H9 (cell line): ENCODE measurements around the gene SEH1L. TPM values are rescaled to one million over a fixed set of nuclear protein-coding genes. Genes with fewer than 3 reads are reported as not detected.

ENCODE experiments used
- DNase-seq: peaks from one replicate; pipeline ENCODE4 v3.0.0-alpha.2; 2017
- H2AFZ ChIP-seq: one replicate; pipeline ENCODE4 v1.6.1; 2013; ENCODE audit warnings: mild to moderate bottlenecking, low read length, control low read depth, moderate library complexity
- H2AK5ac ChIP-seq: 2 replicates; pipeline ENCODE4 v1.6.1; 2013; ENCODE audit warnings: low read length, control low read depth, mixed read lengths; ENCODE audit not compliant: insufficient read length
- H2BK120ac ChIP-seq: one replicate; pipeline ENCODE4 v1.6.1; 2013; ENCODE audit warnings: low read depth, mild to moderate bottlenecking, low read length, control low read depth, inconsistent platforms; ENCODE audit not compliant: poor library complexity, severe bottlenecking
- H2BK12ac ChIP-seq: 2 replicates; pipeline ENCODE4 v1.6.1; 2013; ENCODE audit warnings: low read length, control low read depth, mixed read lengths, low read depth; ENCODE audit not compliant: insufficient read length
- H2BK15ac ChIP-seq: 2 replicates; pipeline ENCODE4 v1.6.1; 2013; ENCODE audit warnings: low read depth, low read length, control low read depth
- H2BK20ac ChIP-seq: one replicate; pipeline ENCODE4 v1.6.1; 2013; ENCODE audit warnings: low read depth, mild to moderate bottlenecking, low read length, control low read depth, inconsistent platforms; ENCODE audit not compliant: poor library complexity, severe bottlenecking
- H2BK5ac ChIP-seq: 2 replicates; pipeline ENCODE4 v1.6.1; 2013; ENCODE audit warnings: low read length, control low read depth, mixed read lengths; ENCODE audit not compliant: insufficient read length
- H3K14ac ChIP-seq: 2 replicates; pipeline ENCODE4 v1.6.1; 2013; ENCODE audit warnings: low read length, control low read depth; ENCODE audit not compliant: insufficient read depth
- H3K18ac ChIP-seq: 2 replicates; pipeline ENCODE4 v1.6.1; 2013; ENCODE audit warnings: low read depth, mild to moderate bottlenecking, mixed read lengths, low read length, control low read depth; ENCODE audit not compliant: insufficient read length
- H3K23ac ChIP-seq: 2 replicates; pipeline ENCODE4 v1.6.1; 2013; ENCODE audit warnings: low read length, control low read depth, mixed read lengths, low read depth; ENCODE audit not compliant: insufficient read length
- H3K23me2 ChIP-seq: 2 replicates; pipeline ENCODE4 v1.6.1; 2013; ENCODE audit warnings: low read depth, mild to moderate bottlenecking, mixed read lengths, low read length, control low read depth; ENCODE audit not compliant: insufficient read length, poor library complexity, severe bottlenecking
- H3K27ac ChIP-seq: 2 replicates; pipeline ENCODE4 v1.5.1; 2013; ENCODE audit warnings: low read length, control low read depth, mixed read lengths, low read depth; ENCODE audit not compliant: insufficient read length
- H3K27me3 ChIP-seq: 2 replicates; pipeline ENCODE4 v1.6.1; 2013; ENCODE audit warnings: low read length, control low read depth, inconsistent platforms; ENCODE audit not compliant: insufficient read depth
- H3K4ac ChIP-seq: 2 replicates; pipeline ENCODE4 v1.6.1; 2013; ENCODE audit warnings: low read depth, mild to moderate bottlenecking, control low read depth, inconsistent platforms, low read length, moderate library complexity
- H3K4me1 ChIP-seq: 2 replicates; pipeline ENCODE4 v1.6.1; 2013; ENCODE audit warnings: low read length, control low read depth, inconsistent platforms; ENCODE audit not compliant: insufficient read depth
- H3K4me2 ChIP-seq: 2 replicates; pipeline ENCODE4 v1.6.1; 2013; ENCODE audit warnings: low read length, control low read depth, mixed read lengths; ENCODE audit not compliant: insufficient read length, insufficient read depth
- H3K56ac ChIP-seq: 2 replicates; pipeline ENCODE4 v1.6.1; 2013; ENCODE audit warnings: low read depth, mild to moderate bottlenecking, mixed read lengths, low read length, control low read depth; ENCODE audit not compliant: insufficient read length
- H3K79me1 ChIP-seq: 2 replicates; pipeline ENCODE4 v1.6.1; 2013; ENCODE audit warnings: low read depth, mild to moderate bottlenecking, moderate library complexity, low read length, control low read depth, inconsistent platforms; ENCODE audit not compliant: insufficient read depth, poor library complexity, severe bottlenecking
- H3K79me2 ChIP-seq: 2 replicates; pipeline ENCODE4 v1.6.1; 2013; ENCODE audit warnings: low read length, control low read depth, inconsistent platforms; ENCODE audit not compliant: insufficient read depth
- H3K9ac ChIP-seq: 2 replicates; pipeline ENCODE4 v1.6.1; 2013; ENCODE audit warnings: low read length, control low read depth, mixed read lengths; ENCODE audit not compliant: insufficient read length; ENCODE audit errors: extremely low read depth
- H3K9me3 ChIP-seq: one replicate; pipeline ENCODE4 v1.6.1; 2013; ENCODE audit warnings: low read depth, low read length, inconsistent platforms; ENCODE audit not compliant: control insufficient read depth
- H3T11ph ChIP-seq: one replicate; pipeline ENCODE4 v1.6.1; 2013; ENCODE audit warnings: mild to moderate bottlenecking, low read length, control low read depth, inconsistent platforms
- H4K20me1 ChIP-seq: one replicate; pipeline ENCODE4 v1.6.1; 2013; ENCODE audit not compliant: control insufficient read depth, insufficient read length, insufficient read depth
- H4K5ac ChIP-seq: 2 replicates; pipeline ENCODE4 v1.6.1; 2013; ENCODE audit warnings: low read depth, mild to moderate bottlenecking, mixed read lengths, low read length, control low read depth; ENCODE audit not compliant: insufficient read length
- H4K8ac ChIP-seq: replicated peaks from 2 replicates; pipeline ENCODE4 v1.6.1; 2013; ENCODE audit warnings: low read length, control low read depth, mixed read lengths, low read depth; ENCODE audit not compliant: insufficient read length
- H4K91ac ChIP-seq: 2 replicates; pipeline ENCODE4 v1.6.1; 2013; ENCODE audit warnings: low read depth, mild to moderate bottlenecking, moderate library complexity, mixed read lengths, low read length, control low read depth; ENCODE audit not compliant: insufficient read length
- H3K27ac Mint-ChIP-seq, 3 experiments: 2 replicates in 2 of 3; 3 replicates in 1 of 3; pipeline ENCODE4 v1.8.0; 2020 to 2021; ENCODE audit warnings: mixed read lengths in 3 of 3, mild to moderate bottlenecking in 1 of 3, moderate library complexity in 1 of 3
- H3K27me3 Mint-ChIP-seq: 2 replicates; pipeline ENCODE4 v1.8.0; 2021; ENCODE audit warnings: low read depth, mild to moderate bottlenecking, moderate library complexity, mixed read lengths
- H3K36me3 Mint-ChIP-seq, 3 experiments: 2 replicates in 2 of 3; 3 replicates in 1 of 3; pipeline ENCODE4 v1.8.0; 2020 to 2021; ENCODE audit warnings: low read depth in 3 of 3, mixed read lengths in 3 of 3; ENCODE audit not compliant: insufficient read depth in 1 of 3
- H3K4me1 Mint-ChIP-seq, 2 experiments: 2 replicates each; pipeline ENCODE4 v1.8.0; 2020; ENCODE audit warnings: mixed read lengths in 2 of 2
- H3K4me3 Mint-ChIP-seq, 2 experiments: 2 replicates in 1 of 2; 3 replicates in 1 of 2; pipeline ENCODE4 v1.8.0; 2020 to 2021; ENCODE audit warnings: mild to moderate bottlenecking in 2 of 2, mixed read lengths in 2 of 2, moderate library complexity in 1 of 2
- H3K9me3 Mint-ChIP-seq, 2 experiments: 2 replicates in 1 of 2; 3 replicates in 1 of 2; pipeline ENCODE4 v1.8.0; 2020; ENCODE audit warnings: mild to moderate bottlenecking in 2 of 2, mixed read lengths in 2 of 2, moderate library complexity in 1 of 2
- CTCF ChIP-seq: fragments of 200-600 bp; sonication (generic); conservative IDR thresholded peaks from 3 replicates; pipeline ENCODE4 v1.8.0; 2021; ENCODE audit warnings: antibody characterized with exemption, mild to moderate bottlenecking
- WGBS: extraction: QIAGEN DNeasy Blood & Tissue Kit; methylation state at CpG from one replicate; pipeline ENCODE4 v1.1.7; 2013; ENCODE audit warnings: missing lambda C conversion rate, low lambda C conversion rate, mixed read lengths; ENCODE audit not compliant: insufficient read length; ENCODE audit errors: extremely low coverage; 5-methylcytosine and 5-hydroxymethylcytosine counted together
- total RNA-seq: library from RNA; stranded (reverse); gene quantifications from 2 replicates; pipeline ENCODE4 v1.2.1, GENCODE V29; 2021

Gene SEH1L
- total RNA-seq, 1 experiment from 2014 or later, result 97.2 TPM

GRCh38 chr18:13032173-13032572 lies 84.4 kb downstream of the SEH1L start:
- no peak overlapping the region for H3K4me2 ChIP-seq
- Mint-ChIP-seq H3K27me3 (no peaks in the 10 kb centered on the region; the same call in 1 of the 2 replicates), H3K36me3 (peaks cover 7 to 54% (median 18%) of the 10 kb centered on the region in 3 experiments), H3K4me1 (no peaks in the 10 kb centered on the region), H3K4me3 (no peak overlapping the region), H3K27ac (peak overlapping the region in 1 of 3 experiments; percentile 27; a peak in 1 of 7 replicates), H3K9me3 (no peaks in the 10 kb centered on the region)
- no peaks in the 10 kb centered on the region for H3K9me3 ChIP-seq
- no CpG with 5 or more reads among the region's 5 CpGs for WGBS
- DNase-seq, result no peak
- no peak overlapping the region for H2BK20ac ChIP-seq
- H3T11ph ChIP-seq, result no peak overlapping the region
- no peak overlapping the region for H3K23ac ChIP-seq
- H2BK15ac ChIP-seq, result no peak overlapping the region
- no peak overlapping the region for H2BK12ac ChIP-seq
- H3K23me2 ChIP-seq, result no peaks in the 10 kb centered on the region
- no peak overlapping the region for H3K4ac ChIP-seq
- H3K56ac ChIP-seq, result no peak overlapping the region
- H4K20me1 ChIP-seq, result no peaks in the 10 kb centered on the region
- no peak overlapping the region for H2BK120ac ChIP-seq
- TF ChIP-seq CTCF, result no peak
- no peaks in the 10 kb centered on the region for H3K27me3 ChIP-seq
- H2AK5ac ChIP-seq, result no peak overlapping the region
- no peak overlapping the region for H4K8ac ChIP-seq
- H3K14ac ChIP-seq, result no peak overlapping the region
- no peaks in the 10 kb centered on the region for H3K4me1 ChIP-seq
- no peak overlapping the region for H3K27ac ChIP-seq
- H2BK5ac ChIP-seq, result no peak overlapping the region
- H4K5ac ChIP-seq, result no peak overlapping the region
- no peak overlapping the region for H3K9ac ChIP-seq
- H2AFZ ChIP-seq, result no peak overlapping the region
- H4K91ac ChIP-seq, result no peak overlapping the region
- H3K18ac ChIP-seq, result no peak overlapping the region
- no peaks in the 10 kb centered on the region for H3K79me2 ChIP-seq
- no peaks in the 10 kb centered on the region for H3K79me1 ChIP-seq
